Activated CD8-positive, alpha-beta memory T cell treated with anti-CD3 and anti-CD28 coated beads for 36 hours (primary cell): ENCODE data around the gene COL27A1. TPM values are rescaled to one million over a fixed set of nuclear protein-coding genes. Genes with fewer than 3 reads are reported as not detected.
"Not testable (repeated sequence)": the region's sequence is repeated elsewhere in the genome, so short reads cannot be mapped to it uniquely, and the experiment has no call there.

ENCODE experiments used
- CTCF ChIA-PET: fragments of 350-600 bp; sonication (Branson Sonifier 250); formaldehyde crosslinking; loops from one replicate; lab custom pipeline; 2021; ENCODE audit warnings: antibody characterized with exemption; lab: Charles Lee
- POLR2A ChIA-PET: fragments of 350-600 bp; sonication (Branson Sonifier 250); formaldehyde crosslinking; loops from one replicate; lab custom pipeline; 2021; ENCODE audit warnings: antibody characterized with exemption; lab: Charles Lee
- total RNA-seq, 2 experiments: library from RNA; stranded (reverse); gene quantifications; one replicate each; pipeline ENCODE4 v1.2.3, GENCODE V29; 2021

Gene COL27A1
- total RNA-seq, 2 experiments from 2014 or later = 2.9 to 3.2 TPM

DNA sequence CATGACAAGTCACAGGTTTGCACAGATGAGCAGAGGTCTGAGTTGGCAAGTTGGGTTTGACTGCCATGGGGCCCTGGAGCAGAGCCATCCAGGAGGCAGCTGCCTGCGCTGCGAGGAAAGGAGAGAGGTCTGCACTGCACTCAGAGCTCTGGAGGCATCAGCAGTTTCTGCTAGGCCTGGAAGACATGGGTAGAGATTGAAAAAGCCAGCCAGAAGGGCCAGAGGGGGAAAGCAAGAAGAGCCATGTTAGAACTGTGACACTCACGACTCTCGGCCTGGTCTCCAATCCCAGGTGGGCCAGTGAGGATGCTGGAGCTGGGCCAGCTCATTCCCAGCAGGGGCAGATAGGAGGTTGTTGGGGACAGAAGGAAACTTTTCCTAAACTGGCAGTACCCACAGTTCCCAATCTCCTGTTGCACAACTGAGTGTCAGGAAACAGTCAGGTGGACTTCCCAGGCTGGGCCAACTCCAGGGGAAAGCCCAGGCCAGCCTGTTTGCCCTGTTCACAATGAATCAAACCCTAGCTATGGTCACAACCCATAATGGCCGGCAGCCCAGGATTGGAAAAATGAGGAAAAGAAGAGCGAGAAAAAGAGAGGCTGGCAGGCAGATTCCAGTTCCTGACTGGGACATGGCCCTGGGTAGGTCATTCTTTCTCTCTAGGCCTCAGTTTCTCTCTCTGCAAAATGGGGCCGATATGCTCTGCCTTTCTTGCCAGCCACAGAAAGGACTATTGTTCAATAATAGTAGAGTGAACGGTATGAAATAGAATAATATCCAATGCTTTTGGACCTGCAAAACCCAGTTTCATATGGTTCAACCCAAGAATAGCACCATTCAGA, 159.8 kb downstream of the COL27A1 start:
- POLR2A ChIA-PET = no interaction called here

DNA sequence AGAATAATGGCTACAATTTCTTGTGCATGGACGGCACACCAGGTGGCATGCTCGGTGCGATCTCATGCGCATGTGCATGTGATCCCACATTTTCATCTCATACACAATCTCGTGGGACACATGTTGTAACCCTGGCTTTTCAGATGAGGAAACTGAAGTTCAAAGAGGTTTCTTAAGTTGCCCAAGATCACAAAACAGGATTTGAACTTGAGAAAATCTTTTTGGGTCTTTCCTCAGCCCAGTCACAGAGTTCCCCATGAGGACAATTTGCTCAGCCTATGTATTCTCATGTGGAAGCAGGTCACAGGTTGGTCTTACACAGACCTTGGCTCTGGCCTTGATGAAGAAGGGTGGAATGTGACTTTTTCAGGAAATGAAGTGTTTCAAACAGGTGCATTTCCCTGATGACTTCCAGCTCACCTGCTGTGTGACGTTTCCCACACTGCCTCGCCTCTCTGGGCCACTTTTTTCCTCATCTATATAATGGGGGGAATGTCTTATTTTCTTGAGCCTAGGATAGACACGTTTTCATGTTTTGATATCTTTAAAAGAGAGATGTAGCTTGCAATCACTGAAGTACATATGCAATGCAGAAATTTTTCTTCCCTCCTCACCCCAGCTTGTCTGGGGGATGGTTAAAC, 160.5 kb downstream of the COL27A1 start:
- POLR2A ChIA-PET = no interaction called here
- CTCF ChIA-PET = interaction anchor here (1.9 kb wide), 1 partner anchor 208 kb away, joined by 6 read pairs; no protein-coding TSS in a partner anchor

More for the DNA sequence above, 159.8 kb downstream of the COL27A1 start:
- CTCF ChIA-PET = interaction anchor here (1.9 kb wide), 1 partner anchor 207 kb away, joined by 6 read pairs; no protein-coding TSS in a partner anchor

DNA sequence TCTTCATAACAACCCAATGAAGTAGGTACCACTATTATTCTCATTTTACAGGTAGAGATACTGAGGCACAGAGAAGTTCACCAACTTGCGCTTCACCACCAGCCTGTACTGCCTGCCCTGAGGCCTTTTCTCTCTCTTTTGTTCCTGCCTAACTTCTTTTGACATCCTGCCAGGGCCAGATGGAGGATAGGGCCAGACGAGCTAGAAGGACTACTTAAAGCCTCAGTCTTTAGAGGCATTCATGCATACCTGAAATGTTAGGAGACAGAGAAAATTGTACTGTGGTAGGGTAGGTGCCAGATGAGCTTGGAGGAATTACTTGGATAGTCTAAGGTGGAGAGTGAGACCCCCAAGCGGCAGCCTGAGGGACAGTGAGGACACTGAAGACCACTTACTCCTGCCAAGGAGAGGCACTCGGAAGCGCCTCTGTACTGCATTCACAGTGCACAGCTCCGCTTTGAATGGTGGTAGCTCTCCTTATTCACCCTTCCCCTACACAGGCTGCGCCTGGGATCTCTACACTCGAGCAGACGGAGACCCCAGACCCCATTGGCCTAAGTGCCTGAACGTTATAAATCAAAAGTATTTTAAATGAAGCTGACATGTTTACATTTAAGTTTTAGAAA, 161.4 kb downstream of the COL27A1 start:
- ChIA-PET CTCF (interaction anchor here (1.9 kb wide), 1 partner anchor 209 kb away, joined by 6 read pairs; no protein-coding TSS in a partner anchor), POLR2A (no interaction called here)

DNA sequence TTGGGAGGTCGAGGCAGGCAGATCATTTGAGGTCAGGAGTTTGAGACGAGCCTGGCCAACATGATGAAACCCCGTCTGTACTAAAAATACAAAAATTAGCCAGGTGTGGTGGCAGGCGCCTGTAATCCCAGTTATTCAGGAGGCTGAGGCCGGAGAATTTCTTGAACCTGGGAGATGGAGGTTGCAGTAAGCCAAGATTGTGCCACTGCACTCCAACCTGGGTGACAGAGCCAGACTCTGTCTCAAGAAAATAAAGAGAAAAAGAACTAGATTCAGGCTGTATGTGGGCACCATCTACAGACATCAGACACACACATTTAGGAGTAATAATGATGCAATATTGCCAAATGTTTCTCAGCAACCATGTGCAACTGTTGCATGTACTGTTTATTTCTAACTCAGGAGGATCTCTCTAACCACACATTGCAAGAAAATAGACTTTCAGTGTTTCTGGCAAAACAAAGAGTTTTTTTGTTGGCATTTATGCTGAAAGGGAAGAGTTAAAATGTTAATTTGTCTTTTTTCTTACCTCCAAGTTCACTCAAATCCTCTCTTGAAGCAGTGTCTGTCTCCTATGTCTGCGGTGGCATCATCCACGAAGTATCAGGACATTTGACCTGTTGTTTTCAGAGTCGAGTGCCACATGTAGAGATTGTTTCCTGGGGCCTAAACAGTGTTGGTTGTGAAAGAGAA, 162.5 kb downstream of the COL27A1 start:
- ChIA-PET POLR2A (no interaction called here), CTCF (no interaction called here)

DNA sequence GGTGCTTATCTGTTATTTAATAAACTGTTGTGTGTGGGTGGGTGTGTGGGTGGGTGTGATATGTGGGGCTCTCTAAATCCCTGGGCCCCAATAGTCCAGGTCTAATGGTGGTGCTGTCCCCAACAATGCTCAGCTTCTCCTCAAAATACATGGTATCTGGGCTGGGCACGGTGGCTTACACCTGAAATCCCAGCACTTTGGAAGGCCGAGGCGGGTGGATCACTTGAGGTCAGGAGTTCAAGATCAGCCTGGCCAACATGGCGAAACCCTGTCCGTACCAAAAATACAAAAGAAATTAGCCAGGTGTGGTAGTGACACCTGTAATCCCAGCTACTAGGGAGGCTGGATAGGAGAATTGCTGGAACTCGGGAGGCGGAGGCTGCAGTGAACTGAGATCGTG, 163.1 kb downstream of the COL27A1 start:
- ChIA-PET POLR2A (no interaction called here), CTCF (no interaction called here)

DNA sequence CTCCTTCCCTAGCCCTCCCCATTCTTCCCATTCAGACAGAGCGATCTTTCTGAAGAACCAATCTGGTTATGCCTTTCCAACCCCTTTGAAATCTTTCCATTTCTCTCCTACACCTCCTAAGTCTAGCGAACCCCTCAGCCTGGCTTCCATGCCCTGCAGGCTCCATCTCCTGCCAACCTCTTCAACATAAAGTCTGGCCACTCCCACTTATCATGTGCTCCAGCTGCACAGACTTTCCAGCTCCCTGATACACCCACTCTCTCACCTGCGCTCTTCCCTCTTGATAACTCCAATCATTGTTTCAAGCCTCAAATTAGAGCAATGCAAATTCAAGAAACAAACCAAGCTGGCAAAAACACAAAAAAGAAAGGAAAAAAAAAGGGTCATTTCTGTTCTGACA, 163.8 kb downstream of the COL27A1 start:
- ChIA-PET CTCF (no interaction called here), POLR2A (interaction anchor here (0.5 to 1.1 kb wide), 2 partner anchors 54 to 67 kb away, joined by 3 read pairs; no protein-coding TSS in a partner anchor)

DNA sequence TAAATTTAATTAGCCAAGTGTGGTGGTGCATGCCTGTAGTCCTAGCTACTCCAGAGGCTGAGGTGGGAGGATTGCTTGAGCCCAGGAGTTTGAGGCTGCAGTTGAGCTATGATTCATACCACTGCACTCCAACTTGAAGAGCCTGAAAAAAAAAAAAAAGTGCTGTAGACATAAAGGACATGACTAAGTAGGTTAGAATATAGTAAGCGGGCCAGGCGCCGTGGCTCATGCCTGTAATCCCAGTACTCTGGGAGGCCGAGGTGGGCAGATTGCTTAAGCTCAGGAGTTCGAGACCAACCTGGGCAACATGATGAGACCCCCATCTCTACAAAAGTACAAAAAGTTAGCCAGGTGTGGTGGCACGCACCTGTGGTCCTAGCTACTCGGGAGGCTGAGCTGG, 165.4 kb downstream of the COL27A1 start:
- POLR2A ChIA-PET = not testable (repeated sequence)
- CTCF ChIA-PET = interaction anchor here (0.7 to 1.1 kb wide), 2 partner anchors 27 to 165 kb away, joined by 3 read pairs; partner anchors contain the start of gene COL27A1

DNA sequence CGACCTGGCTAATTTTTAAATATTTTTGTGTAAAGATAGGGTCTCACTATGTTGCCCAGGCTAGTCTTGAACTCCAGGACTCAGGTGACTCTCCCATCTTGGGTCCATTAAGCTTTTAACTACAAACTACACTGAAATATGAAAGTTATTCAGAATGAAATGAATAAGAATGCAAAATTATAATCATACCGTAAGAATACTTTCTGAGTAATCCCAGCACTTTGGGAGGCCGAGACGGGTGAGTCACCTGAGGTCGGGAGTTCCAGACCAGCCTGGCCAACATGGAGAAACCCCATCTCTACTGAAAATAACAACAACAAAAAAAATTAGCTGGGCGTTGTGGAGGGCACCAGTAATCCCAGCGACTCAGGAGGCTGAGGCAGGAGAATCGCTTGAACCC, 166.4 kb downstream of the COL27A1 start:
- ChIA-PET CTCF (no interaction called here), POLR2A (interaction anchor here (0.6 to 0.7 kb wide), 2 partner anchors 838 to 1047 kb away, joined by 7 read pairs; partner anchors contain the start of genes CDC26 and PRPF4)

DNA sequence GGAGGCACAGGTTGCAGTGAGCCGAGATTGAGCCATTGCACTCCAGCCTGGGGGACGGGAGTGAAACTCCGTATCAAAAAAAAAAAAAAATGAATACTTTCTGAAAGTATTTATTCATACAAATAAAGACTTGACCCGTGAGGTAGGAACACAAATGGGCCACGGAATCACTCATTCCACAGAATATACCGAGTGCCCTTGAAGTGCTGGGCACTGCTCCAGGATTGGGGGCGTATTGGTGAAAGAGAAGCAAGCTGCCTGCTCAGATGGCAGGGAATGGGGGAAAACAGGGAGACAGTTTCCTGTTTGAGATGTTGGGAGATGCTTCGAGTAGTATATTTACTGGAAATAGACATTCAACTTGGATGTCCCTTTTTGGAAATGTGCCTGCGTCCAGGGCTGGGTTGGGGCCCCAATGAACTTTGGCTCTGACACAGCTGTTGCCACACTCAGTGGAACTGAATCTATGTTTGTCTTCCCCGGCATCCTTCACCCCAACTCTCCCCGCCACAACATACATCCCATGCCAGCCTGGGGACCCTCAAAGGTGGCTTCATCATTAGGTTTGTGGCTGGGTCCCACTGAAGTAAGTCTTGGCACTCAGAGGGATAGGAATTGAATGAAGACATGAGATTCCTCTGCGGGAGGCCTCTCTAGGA, 167.0 kb downstream of the COL27A1 start:
- POLR2A ChIA-PET = interaction anchor here (0.7 kb wide), 2 partner anchors 214 to 1047 kb away, joined by 3 to 7 read pairs; partner anchors contain the start of genes CDC26 and PRPF4
- CTCF ChIA-PET = not testable (repeated sequence)

DNA sequence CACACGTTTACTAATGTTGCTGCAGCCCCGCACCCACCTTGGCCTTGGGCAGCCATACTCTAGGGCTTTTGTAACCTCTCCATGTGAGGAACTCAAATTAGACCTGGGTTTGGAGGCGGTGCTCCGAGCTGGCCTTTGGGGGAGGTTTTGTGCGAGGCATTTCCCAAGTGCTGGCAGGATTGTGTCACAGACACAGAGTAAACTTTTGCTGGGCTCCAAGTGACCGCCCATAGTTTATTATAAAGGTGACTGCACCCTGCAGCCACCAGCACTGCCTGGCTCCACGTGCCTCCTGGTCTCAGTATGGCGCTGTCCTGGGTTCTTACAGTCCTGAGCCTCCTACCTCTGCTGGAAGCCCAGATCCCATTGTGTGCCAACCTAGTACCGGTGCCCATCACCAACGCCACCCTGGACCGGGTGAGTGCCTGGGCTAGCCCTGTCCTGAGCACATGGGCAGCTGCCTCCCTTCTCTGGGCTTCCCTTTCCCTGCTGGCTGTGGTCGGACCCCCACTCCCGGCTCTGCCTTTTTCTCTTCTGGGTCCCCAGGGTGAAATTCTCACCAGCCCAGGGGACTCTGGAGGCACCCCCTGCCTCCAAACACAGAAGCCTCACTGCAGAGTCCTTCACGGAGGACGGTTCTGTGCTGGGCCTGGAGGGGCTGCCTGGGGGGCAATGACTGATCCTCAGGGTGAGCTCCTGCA, 167.6 kb downstream of the COL27A1 start, which contains the start of gene ORM1:
ORM1 (plus strand) TSS at position 268 of the 701 bp plus-strand sequence; CDS start at position 304, 36 bp downstream.
- POLR2A ChIA-PET = interaction anchor here (0.7 kb wide), 1 partner anchor 215 kb away, joined by 3 read pairs; no protein-coding TSS in a partner anchor
- CTCF ChIA-PET = not testable (repeated sequence)

DNA sequence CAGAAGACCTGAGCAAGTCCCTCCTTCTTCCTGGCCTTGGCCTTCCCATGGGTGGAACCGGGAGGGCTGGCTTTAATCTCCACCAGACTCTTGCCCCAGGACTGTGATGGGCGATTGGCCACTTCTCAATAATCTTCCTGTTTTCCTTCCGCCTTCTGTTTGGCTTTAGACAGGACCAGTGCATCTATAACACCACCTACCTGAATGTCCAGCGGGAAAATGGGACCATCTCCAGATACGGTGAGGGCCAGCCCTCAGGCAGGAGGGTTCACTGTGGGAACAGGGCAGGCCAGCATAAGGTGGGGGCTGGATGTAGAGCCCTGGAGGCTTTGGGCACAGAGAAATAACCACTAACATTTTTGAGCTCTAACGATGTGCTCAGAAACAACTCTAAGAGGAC, 168.5 kb downstream of the COL27A1 start:
- CTCF ChIA-PET, POLR2A ChIA-PET: not testable (repeated sequence)

DNA sequence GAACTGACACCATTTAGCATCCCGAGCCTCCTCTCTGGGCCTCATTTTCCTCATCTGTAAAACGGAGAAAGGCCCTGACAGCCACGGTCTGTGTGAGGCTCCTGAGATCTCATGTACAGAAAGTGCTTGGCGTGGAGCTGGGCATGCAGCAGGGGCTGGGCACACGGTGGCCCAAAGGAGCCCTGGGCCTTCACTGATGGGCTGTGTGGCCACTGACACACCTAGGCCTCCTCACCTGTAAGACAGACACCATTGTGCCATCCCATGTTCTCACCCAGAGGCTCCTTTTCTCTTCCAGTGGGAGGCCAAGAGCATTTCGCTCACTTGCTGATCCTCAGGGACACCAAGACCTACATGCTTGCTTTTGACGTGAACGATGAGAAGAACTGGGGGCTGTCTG, 169.2 kb downstream of the COL27A1 start:
- POLR2A ChIA-PET = no interaction called here
- CTCF ChIA-PET = no interaction called here

DNA sequence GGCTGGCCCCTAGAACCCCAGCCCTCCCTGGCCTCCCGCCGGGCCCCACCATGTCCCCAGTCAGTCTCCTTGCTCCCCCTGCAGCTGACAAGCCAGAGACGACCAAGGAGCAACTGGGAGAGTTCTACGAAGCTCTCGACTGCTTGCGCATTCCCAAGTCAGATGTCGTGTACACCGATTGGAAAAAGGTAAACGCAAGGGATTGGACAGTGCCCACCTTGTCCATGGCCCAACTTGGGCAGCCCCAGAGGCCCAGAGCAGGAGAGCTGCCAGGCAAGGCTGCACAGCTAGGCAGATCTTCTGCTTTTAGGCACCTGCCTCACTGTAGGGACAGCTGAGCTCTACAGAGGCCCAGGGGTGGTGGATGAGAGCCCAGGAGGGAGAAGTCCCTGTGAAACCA, 169.6 kb downstream of the COL27A1 start:
- CTCF ChIA-PET, POLR2A ChIA-PET: not testable (repeated sequence)

DNA sequence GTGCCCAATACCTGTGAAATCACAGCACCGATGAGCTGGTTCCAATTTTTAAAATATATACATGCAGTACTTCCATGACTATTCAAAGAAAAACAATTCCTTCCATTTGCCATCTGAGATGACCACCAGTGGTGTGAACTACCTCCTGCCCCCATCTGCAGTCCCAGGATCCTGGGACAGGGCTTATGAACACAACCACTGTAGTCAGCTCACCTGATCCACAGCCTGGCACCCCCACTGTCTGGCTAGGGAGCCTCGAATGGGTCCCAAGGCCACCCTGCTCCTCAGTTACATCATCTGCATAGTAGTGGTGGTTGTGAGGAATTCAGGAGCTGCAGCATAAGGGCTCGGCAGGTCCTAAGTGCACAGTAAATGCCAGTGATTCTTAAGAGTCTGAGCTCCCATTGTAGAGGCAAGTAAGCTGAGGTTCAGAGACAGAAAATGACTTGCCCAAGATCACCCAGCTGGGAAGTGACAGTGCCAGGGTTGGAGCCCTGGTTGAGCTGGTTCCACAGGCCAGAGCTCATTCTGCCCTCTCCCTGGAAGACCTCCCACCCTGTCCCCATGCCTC, 170.4 kb downstream of the COL27A1 start:
- CTCF ChIA-PET, POLR2A ChIA-PET: not testable (repeated sequence)

DNA sequence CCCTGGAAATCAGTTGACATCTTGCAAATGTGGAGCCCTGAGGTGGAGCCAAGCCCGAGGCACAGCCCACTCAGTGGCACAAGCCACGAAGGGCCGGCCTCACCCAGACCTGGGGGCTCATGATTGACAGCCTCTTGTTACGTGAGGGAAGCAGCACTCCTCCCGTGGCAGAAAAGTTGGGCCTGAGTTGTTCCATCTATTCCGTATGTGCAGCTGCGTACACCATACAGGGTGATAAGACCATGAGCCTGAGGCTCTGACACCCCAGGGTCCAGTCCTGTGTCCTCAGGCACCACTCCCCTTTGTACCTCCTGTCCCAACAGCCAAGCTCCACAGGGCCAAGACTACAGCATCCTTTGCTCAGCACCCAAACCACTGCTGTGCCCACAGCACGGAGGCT, 172.4 kb downstream of the COL27A1 start:
- ChIA-PET POLR2A (no interaction called here), CTCF (no interaction called here)

DNA sequence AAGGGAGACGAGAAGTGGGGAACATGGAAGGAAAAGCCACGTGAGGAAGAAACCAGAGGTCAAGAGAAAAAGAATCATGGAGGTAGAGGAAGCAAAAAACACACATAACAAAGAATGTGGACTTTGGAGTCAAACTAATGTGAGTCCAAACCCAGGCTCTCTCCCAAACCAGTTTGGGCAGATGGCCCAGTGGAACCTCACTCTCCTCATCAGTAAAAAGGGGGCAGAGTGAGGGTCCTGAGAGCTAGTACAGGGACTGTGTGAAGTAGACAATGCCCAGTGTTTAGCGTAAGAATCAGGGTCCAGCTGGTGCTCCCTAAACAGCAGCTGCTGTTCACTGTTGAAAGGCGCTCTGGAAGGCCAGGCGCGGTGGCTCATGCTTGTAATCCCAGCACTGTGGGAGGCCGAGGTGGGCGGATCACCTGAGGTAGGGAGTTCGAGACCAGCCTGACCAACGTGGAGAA, 173.1 kb downstream of the COL27A1 start:
- CTCF ChIA-PET, POLR2A ChIA-PET: not testable (repeated sequence)

DNA sequence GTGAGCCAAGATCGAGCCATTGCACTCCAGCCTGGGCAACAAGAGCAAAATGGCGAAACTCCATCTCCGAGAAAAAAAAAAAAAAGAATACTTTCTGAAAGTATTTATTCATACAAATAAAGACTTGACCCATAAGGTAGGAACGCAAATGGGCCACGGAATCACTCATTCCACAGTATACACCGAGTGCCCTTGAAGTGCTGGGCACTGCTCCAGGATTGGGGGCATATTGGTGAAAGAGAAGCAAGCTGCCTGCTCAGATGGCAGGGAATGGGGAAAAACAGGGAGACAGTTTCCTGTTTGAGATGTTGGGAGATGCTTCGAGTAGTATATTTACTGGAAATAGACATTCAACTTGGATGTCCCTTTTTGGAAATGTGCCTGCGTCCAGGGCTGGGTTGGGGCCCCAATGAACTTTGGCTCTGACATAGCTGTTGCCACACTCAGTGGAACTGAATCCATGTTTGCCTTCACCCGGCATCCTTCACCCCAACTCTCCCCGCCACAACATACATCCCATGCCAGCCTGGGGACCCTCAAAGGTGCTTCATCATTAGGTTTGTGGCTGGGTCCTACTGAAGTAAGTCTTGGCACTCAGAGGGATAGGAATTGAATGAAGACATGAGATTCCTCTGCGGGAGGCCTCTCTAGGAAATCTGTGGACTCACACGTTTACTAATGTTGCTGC, 173.7 kb downstream of the COL27A1 start:
- CTCF ChIA-PET, POLR2A ChIA-PET: not testable (repeated sequence)
